ENCODE measurements around the gene NMRK1. TPM values are rescaled to one million over a fixed set of nuclear protein-coding genes. Genes with fewer than 3 reads are reported as not detected.
A peak's percentile ranks its signal among the peaks of the same experiment; 100 is the strongest.

NMRK1 gene
- total RNA-seq, 6 donors from 2014 or later = 17.5 to 46.6 (median 27.3) TPM

GRCh38 chr9:75121914-75122558 is 34.1 kb upstream of the NMRK1 start:
- TF ChIP-seq POLR2A (IDR thresholded peaks at IDR 0.05) = no peak
- no peak for TF ChIP-seq POLR2AphosphoS5 (IDR thresholded peaks at IDR 0.05)
- TF ChIP-seq EP300 (IDR thresholded peaks at IDR 0.05) = no peak
- no peak for TF ChIP-seq CTCF (IDR thresholded peaks at IDR 0.05)

GRCh38 chr9:75120686-75121085 is 32.7 kb upstream of the NMRK1 start:
- DNase-seq = no peak
- H3K4me3 ChIP-seq = no peak overlapping the region
- 75 to 88% methylated on average over 4 of the region's 4 CpGs for WGBS, 2 donors
- ATAC-seq (ENCODE audit: low FRiP score in 2 of 2) = peak in 1 of 2 donors; percentile 57
- peaks cover 0 to 19% (median 3%) of the 10 kb centered on the region in 4 donors for H3K4me1 ChIP-seq
- no peaks in the 10 kb centered on the region for H3K27me3 ChIP-seq
- H3K27ac ChIP-seq = no peak overlapping the region
- H3K9me3 ChIP-seq = no peaks in the 10 kb centered on the region
- TF ChIP-seq POLR2A (IDR thresholded peaks at IDR 0.05) (no peak), POLR2AphosphoS5 (IDR thresholded peaks at IDR 0.05) (no peak), CTCF (IDR thresholded peaks at IDR 0.05) (no peak), EP300 (IDR thresholded peaks at IDR 0.05) (no peak)
- H3K36me3 ChIP-seq = peaks cover 7 to 36% (median 13%) of the 10 kb centered on the region in 4 donors

More at GRCh38 chr9:75121914-75122558, 34.1 kb upstream of the NMRK1 start:
- DNase-seq (no peak), ATAC-seq (ENCODE audit: low FRiP score in 2 of 2) (no peak)
- Histone ChIP-seq H3K27me3 (no peaks in the 10 kb centered on the region), H3K4me1 (peaks cover 0 to 6% (median 3%) of the 10 kb centered on the region in 4 donors), H3K36me3 (peaks cover 7 to 36% (median 13%) of the 10 kb centered on the region in 4 donors), H3K4me3 (no peak overlapping the region), H3K9me3 (no peaks in the 10 kb centered on the region), H3K27ac (no peak overlapping the region)
- WGBS, 2 donors = 86 to 88% methylated on average over 5 of the region's 5 CpGs

- ATAC-seq (ENCODE audit: low FRiP score in 2 of 2) (no peak), DNase-seq (no peak)
- TF ChIP-seq EP300 (IDR thresholded peaks at IDR 0.05) (no peak), POLR2AphosphoS5 (IDR thresholded peaks at IDR 0.05) (no peak), CTCF (IDR thresholded peaks at IDR 0.05) (no peak), POLR2A (IDR thresholded peaks at IDR 0.05) (no peak)
- Histone ChIP-seq H3K36me3 (peaks cover 7 to 32% (median 13%) of the 10 kb centered on the region in 4 donors), H3K27me3 (no peaks in the 10 kb centered on the region), H3K27ac (no peak overlapping the region), H3K4me1 (peaks cover 9 to 30% (median 15%) of the 10 kb centered on the region in 4 donors), H3K9me3 (no peaks in the 10 kb centered on the region), H3K4me3 (no peak overlapping the region)
- WGBS, 2 donors = 91 to 92% methylated on average over 1 of the region's 1 CpG
Observed at GRCh38 chr9:75117564-75117963, 29.6 kb upstream of the NMRK1 start.

GRCh38 chr9:75116306-75116705 is 28.4 kb upstream of the NMRK1 start:
- ATAC-seq (ENCODE audit: low FRiP score in 2 of 2) = no peak
- H3K4me1 ChIP-seq = peaks cover 14 to 37% (median 20%) of the 10 kb centered on the region in 4 donors
- peaks cover 7 to 20% (median 12%) of the 10 kb centered on the region in 4 donors for H3K36me3 ChIP-seq

More at GRCh38 chr9:75116306-75116705, 28.4 kb upstream of the NMRK1 start:
- Histone ChIP-seq H3K9me3 (no peaks in the 10 kb centered on the region), H3K4me3 (no peak overlapping the region), H3K27me3 (no peaks in the 10 kb centered on the region), H3K27ac (no peak overlapping the region)
- TF ChIP-seq POLR2A (IDR thresholded peaks at IDR 0.05) = no peak
- TF ChIP-seq EP300 (IDR thresholded peaks at IDR 0.05) = no peak
- no peak for TF ChIP-seq POLR2AphosphoS5 (IDR thresholded peaks at IDR 0.05)
- TF ChIP-seq CTCF (IDR thresholded peaks at IDR 0.05) = no peak
- DNase-seq = no peak
- 56 to 62% methylated on average over 4 of the region's 4 CpGs for WGBS, 2 donors

All from upper lobe of left lung (tissue), 6 donors.